ENCODE measurements around the gene SIAH1. TPM values are rescaled to one million over a fixed set of nuclear protein-coding genes. Genes with fewer than 3 reads are reported as not detected.
"Not testable (repeated sequence)": the region's sequence is repeated elsewhere in the genome, so short reads cannot be mapped to it uniquely, and the experiment has no call there.

Gene SIAH1
- total and polyA plus RNA-seq, 8 donors: 10.9 to 77.7 (median 21.4) TPM

DNA sequence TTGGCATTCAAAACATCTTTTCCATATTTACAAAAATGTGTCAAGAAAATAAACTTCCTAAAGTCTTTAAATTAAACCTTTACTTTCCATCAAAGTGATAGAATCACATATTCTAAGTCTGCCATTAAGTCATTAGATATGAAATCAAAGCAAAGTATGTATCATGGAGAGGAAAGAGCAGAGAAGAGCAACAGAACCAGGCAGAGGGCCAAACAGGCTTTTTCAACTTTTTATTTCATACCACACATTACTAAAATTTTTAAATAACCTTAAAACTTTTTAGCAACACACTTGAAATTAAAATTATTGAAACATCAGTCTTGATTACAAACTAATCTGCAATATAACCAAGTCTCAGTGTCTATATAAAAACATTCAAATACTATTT is 13.8 kb downstream of the SIAH1 start:
- TF ChIP-seq POLR2A (IDR thresholded peaks at IDR 0.05): no peak
- no peak for TF ChIP-seq EP300 (IDR thresholded peaks at IDR 0.05)
- TF ChIP-seq POLR2AphosphoS5 (IDR thresholded peaks at IDR 0.05): no peak
- TF ChIP-seq, protein P1, sequence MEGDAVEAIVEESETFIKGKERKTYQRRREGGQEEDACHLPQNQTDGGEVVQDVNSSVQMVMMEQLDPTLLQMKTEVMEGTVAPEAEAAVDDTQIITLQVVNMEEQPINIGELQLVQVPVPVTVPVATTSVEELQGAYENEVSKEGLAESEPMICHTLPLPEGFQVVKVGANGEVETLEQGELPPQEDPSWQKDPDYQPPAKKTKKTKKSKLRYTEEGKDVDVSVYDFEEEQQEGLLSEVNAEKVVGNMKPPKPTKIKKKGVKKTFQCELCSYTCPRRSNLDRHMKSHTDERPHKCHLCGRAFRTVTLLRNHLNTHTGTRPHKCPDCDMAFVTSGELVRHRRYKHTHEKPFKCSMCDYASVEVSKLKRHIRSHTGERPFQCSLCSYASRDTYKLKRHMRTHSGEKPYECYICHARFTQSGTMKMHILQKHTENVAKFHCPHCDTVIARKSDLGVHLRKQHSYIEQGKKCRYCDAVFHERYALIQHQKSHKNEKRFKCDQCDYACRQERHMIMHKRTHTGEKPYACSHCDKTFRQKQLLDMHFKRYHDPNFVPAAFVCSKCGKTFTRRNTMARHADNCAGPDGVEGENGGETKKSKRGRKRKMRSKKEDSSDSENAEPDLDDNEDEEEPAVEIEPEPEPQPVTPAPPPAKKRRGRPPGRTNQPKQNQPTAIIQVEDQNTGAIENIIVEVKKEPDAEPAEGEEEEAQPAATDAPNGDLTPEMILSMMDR (IDR thresholded peaks at IDR 0.05): no peak
- Histone ChIP-seq H3K9me3 (no peaks in the 10 kb centered on the region), H3K4me1 (peaks cover 38 to 94% (median 73%) of the 10 kb centered on the region in 4 donors), H3K27ac (no peak overlapping the region), H3K27me3 (no peaks in the 10 kb centered on the region), H3K4me3 (no peak overlapping the region), H3K36me3 (no peaks in the 10 kb centered on the region)
- no peak for DNase-seq
- intact Hi-C loops (cut with DNase I; ENCODE audit: low total_unique reads): no loop called here

DNA sequence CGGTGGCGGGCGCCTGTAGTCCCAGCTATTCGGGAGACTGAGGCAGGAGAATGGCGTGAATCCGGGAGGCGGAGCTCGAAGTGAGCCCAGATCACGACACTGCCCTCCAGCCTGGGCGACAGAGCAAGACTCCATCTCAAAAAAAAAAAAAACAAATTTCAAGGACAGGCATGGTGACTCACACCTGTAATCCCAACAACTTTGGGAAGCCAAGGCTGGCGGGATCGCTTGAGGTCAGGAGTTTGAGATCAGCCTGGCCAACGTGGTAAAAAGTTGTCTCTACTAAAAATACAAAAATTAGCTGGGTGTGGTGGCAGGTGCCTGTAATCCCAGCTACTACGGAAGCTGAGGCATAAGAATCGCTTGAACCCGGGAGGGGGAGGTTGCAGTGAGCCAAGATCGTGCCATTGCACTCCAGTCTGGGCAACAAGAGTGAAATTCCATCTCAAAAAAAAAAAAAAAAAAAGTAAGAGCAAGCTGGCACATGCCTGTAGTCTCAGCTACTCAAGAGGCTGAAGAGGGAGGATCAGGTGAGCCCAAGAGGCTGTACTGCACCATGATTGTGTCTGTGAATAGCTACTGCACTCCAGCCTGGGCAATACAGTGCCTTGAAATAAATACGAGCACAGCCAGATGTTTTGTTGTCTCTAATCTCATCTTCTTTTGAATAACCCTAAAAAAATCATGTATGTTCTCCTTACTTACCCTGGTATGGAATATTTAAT is 14.4 kb downstream of the SIAH1 start:
- DNase-seq; intact Hi-C loops (cut with DNase I; ENCODE audit: low total_unique reads); H3K27me3 ChIP-seq; H3K36me3 ChIP-seq; H3K9me3 ChIP-seq; H3K27ac ChIP-seq; H3K4me3 ChIP-seq: not testable (repeated sequence)
- peaks cover 36 to 90% (median 71%) of the 10 kb centered on the region in 4 donors for H3K4me1 ChIP-seq
- 88 to 93% (median 92%) methylated on average over 18 of the region's 18 CpGs for WGBS, 5 donors

DNA sequence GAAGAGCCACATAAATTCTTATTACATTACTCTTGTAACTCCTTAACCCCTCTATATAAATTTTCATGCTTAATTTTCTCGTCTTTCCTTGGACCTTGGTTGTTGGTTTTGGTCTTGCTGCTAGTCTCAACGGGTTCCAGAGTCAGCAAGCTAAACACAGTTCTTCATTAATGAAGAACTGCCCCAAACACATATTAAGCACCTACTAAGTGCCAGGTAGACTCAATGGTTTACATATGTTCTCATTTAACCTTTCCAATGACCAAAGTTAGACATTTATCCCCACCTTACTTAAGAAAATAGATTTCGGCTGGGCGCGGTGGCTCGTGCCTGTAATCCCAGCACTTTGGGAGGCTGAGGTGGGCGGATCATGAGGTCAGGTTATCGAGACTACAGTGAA is 15.0 kb downstream of the SIAH1 start:
- Histone ChIP-seq H3K27ac (no peak overlapping the region), H3K4me3 (no peak overlapping the region), H3K27me3 (no peaks in the 10 kb centered on the region), H3K36me3 (no peaks in the 10 kb centered on the region), H3K4me1 (peaks cover 32 to 90% (median 70%) of the 10 kb centered on the region in 4 donors), H3K9me3 (no peaks in the 10 kb centered on the region)
- TF ChIP-seq POLR2AphosphoS5 (IDR thresholded peaks at IDR 0.05): no peak
- TF ChIP-seq EP300 (IDR thresholded peaks at IDR 0.05): no peak
- no peak for TF ChIP-seq POLR2A (IDR thresholded peaks at IDR 0.05)
- TF ChIP-seq, protein P1 (IDR thresholded peaks at IDR 0.05): no peak
- intact Hi-C loops (cut with DNase I; ENCODE audit: low total_unique reads): no loop called here
- WGBS, 5 donors: 91 to 96% (median 93%) methylated on average over 8 of the region's 8 CpGs
- DNase-seq: no peak

DNA sequence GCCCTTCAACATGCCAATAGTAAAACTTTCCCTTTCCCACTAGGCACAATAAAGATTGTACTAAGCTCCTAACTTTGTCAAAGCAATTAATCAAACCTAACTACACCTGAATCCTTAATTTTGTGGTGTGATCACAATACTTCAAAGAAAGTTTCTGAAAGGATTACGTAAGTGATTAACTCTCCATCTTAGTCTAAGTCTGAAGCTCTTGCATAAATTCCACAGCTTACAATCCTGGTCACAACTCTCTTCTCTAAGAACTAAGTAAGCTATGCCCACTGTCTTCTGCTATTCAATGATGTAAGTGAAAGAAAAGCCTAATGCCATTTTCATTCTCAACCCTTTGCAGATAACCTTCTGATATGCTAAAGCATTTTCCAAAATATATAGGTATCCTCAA is 15.4 kb downstream of the SIAH1 start:
- WGBS, 5 donors: 83 to 95% (median 89%) methylated on average over 1 of the region's 1 CpG
- TF ChIP-seq, protein P1 (IDR thresholded peaks at IDR 0.05): no peak
- TF ChIP-seq POLR2AphosphoS5 (IDR thresholded peaks at IDR 0.05) (no peak), POLR2A (IDR thresholded peaks at IDR 0.05) (no peak), EP300 (IDR thresholded peaks at IDR 0.05) (no peak)
- Histone ChIP-seq H3K36me3 (no peaks in the 10 kb centered on the region), H3K4me1 (peaks cover 31 to 90% (median 70%) of the 10 kb centered on the region in 4 donors), H3K9me3 (no peaks in the 10 kb centered on the region), H3K27ac (no peak overlapping the region), H3K4me3 (no peak overlapping the region), H3K27me3 (no peaks in the 10 kb centered on the region)
- intact Hi-C loops (cut with DNase I; ENCODE audit: low total_unique reads): no loop called here
- no peak for DNase-seq

DNA sequence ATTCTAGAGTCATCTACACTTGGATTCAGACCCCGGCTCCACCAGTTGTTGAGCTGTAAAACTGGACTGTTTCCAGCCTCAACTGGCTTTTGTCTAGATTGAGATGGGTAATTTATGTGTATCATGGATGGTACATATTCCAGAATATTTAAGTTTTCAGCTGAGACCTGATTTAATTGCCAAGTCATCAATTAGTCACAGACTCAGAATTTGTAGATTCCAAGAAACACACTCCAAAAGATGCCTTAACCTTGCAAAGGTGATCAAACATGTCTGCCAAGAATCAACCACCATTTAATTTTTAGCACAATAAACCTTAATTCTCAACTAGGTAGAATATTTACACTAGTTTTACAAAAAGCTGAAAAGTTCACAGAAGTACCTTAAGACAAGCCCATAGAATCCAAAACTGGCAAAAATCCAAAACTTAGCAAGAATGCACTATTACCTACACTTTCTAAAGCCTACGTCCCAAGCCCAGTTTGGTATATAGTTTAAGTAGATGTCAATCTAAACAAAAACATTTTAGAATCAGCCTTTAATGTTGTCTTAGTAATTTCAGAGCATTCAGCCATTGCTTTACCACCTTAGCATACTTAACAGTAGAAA is 17.7 kb downstream of the SIAH1 start:
- Histone ChIP-seq H3K27ac (peak overlapping the region in 3 of 5 donors; percentile 83 to 97 (median 95)), H3K27me3 (no peaks in the 10 kb centered on the region), H3K9me3 (no peaks in the 10 kb centered on the region), H3K4me3 (no peak overlapping the region), H3K36me3 (no peaks in the 10 kb centered on the region), H3K4me1 (peaks cover 17 to 85% (median 65%) of the 10 kb centered on the region in 4 donors)
- TF ChIP-seq EP300 (IDR thresholded peaks at IDR 0.05) (no peak), POLR2AphosphoS5 (IDR thresholded peaks at IDR 0.05) (no peak), POLR2A (IDR thresholded peaks at IDR 0.05) (no peak)
- TF ChIP-seq, protein P1 (IDR thresholded peaks at IDR 0.05): no peak
- intact Hi-C loops (cut with DNase I; ENCODE audit: low total_unique reads): no loop called here
- no peak for DNase-seq
- WGBS, 5 donors: 54 to 68% (median 60%) methylated on average over 2 of the region's 2 CpGs

Data from stomach (tissue), 9 donors.